Measurements from ENCODE around the gene MAP1LC3A.

The MAP1LC3A gene

DNA sequence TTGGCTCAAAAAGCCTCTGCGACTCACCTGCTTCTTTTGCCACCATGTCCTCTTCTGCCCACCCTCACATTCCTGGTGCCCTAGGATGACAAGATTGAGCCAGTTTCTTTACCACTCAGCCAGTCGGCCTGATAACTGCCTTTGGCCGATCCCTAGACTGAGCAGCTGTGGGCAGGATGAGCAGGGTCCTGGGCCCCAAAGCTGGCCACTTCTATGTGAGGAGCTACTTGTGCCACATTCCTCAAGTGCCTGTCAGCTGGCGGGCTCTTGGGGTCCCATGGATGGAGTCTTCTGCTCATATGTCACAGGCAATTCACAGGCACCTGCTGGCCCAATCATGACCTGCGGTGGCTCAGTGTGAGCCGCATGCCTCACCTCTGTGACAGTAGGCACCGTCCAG is 25.8 kb upstream of the MAP1LC3A start:
- no peaks in the 10 kb centered on the region for H3K27me3 ChIP-seq (ENCODE audit: insufficient read depth, low read depth, severe bottlenecking)
- TF ChIP-seq, protein P1, sequence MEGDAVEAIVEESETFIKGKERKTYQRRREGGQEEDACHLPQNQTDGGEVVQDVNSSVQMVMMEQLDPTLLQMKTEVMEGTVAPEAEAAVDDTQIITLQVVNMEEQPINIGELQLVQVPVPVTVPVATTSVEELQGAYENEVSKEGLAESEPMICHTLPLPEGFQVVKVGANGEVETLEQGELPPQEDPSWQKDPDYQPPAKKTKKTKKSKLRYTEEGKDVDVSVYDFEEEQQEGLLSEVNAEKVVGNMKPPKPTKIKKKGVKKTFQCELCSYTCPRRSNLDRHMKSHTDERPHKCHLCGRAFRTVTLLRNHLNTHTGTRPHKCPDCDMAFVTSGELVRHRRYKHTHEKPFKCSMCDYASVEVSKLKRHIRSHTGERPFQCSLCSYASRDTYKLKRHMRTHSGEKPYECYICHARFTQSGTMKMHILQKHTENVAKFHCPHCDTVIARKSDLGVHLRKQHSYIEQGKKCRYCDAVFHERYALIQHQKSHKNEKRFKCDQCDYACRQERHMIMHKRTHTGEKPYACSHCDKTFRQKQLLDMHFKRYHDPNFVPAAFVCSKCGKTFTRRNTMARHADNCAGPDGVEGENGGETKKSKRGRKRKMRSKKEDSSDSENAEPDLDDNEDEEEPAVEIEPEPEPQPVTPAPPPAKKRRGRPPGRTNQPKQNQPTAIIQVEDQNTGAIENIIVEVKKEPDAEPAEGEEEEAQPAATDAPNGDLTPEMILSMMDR (IDR thresholded peaks at IDR 0.05; ENCODE audit: low read depth, low read length), result no peak
- peaks cover 75% of the 10 kb centered on the region for H3K36me3 ChIP-seq
- no peak overlapping the region for H3K27ac ChIP-seq
- H3K9me3 ChIP-seq (ENCODE audit: severe bottlenecking), result no peaks in the 10 kb centered on the region
- no peak for DNase-seq
- no peak overlapping the region for H3K4me3 ChIP-seq (ENCODE audit: low read depth, low read length)

DNA sequence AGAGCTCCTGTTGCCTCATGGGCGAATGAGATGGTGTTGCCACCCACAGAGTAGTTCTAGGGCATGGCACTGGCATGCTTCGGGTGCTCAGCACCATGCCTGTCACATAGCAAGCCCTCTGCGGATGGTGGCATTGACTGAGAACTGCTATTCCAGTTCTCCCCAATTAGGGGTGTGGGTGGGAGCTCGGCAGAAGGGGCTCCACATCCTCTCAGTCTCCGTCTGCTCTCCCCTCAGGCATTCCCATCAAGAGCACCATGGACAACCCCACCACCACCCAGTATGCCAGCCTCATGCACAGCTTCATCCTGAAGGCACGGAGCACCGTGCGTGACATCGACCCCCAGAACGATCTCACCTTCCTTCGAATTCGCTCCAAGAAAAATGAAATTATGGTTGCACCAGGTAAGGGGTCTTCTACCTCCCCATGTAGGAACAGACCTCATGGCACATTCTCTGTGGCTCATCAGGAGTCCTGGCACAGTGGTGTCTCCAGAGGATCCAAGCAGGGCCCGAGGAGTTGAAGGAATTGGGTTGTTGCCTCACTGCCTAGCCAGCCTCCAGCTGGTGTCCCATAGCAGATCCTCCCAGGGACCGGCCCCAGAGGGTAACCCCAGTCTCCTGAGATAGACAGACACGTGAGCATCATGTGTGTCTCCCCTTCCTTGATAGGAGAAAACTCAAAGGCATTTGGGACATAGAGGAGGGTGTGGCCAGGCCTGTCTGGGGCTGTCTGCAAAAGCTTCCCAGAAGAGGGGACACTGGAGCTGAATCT is 23.9 kb upstream of the MAP1LC3A start:
- Histone ChIP-seq H3K27ac (no peak overlapping the region), H3K9me3 (ENCODE audit: severe bottlenecking) (no peaks in the 10 kb centered on the region), H3K36me3 (peaks cover 72% of the 10 kb centered on the region), H3K4me3 (ENCODE audit: low read depth, low read length) (no peak overlapping the region), H3K27me3 (ENCODE audit: insufficient read depth, low read depth, severe bottlenecking) (no peaks in the 10 kb centered on the region)
- TF ChIP-seq, protein P1 (IDR thresholded peaks at IDR 0.05; ENCODE audit: low read depth, low read length), result no peak
- no peak for DNase-seq

DNA sequence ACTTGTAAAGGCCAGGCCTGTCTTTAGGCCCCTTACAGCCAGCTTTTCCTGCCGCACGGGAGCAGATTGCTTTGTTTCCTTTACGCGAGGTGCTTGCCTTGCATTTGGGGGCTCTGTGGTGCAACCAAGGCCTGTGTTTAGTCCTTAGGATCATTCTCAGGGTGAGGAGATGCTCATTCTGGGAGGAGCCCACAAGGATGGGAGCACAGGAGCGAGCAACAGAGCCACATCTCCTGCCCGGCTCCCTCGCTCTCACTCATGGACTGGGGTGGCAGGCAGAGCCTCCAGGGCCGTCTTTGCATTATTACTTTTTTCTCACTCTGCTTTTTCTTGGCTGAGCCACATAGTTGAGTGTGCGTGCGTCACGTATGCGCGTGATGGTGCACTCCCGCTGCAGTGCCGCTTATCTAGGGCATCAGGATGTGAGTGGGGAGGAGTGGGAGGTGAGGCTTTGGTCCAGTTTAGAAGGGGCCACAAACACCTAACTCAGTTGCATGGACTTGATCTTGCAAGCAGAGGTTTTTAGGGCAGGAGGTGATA is 23.1 kb upstream of the MAP1LC3A start:
- TF ChIP-seq, protein P1 (IDR thresholded peaks at IDR 0.05; ENCODE audit: low read depth, low read length), result no peak
- no peaks in the 10 kb centered on the region for H3K9me3 ChIP-seq (ENCODE audit: severe bottlenecking)
- DNase-seq, result no peak
- H3K27ac ChIP-seq, result no peak overlapping the region
- H3K27me3 ChIP-seq (ENCODE audit: insufficient read depth, low read depth, severe bottlenecking), result no peaks in the 10 kb centered on the region
- H3K36me3 ChIP-seq, result peaks cover 72% of the 10 kb centered on the region
- H3K4me3 ChIP-seq (ENCODE audit: low read depth, low read length), result no peak overlapping the region

DNA sequence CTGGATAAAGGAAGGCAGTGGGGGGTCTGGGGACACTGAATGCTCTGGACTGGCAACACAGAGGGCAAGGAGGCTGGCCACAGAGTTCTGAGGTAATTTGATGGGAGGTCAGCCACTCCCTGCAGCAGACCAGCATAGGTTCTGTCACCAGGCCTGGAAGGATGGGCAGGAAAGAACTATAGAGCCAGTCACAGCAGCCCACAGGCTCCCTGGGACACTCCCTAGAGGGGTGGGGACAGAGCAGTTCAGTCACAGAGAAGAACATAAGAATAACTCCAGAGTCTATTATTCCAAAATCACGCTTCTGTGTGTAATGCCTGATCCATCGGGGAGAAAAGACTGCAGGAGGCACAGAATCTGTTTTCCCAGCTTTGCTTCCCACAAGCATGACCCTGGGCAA is 22.7 kb upstream of the MAP1LC3A start:
- H3K36me3 ChIP-seq, result peaks cover 73% of the 10 kb centered on the region

DNA sequence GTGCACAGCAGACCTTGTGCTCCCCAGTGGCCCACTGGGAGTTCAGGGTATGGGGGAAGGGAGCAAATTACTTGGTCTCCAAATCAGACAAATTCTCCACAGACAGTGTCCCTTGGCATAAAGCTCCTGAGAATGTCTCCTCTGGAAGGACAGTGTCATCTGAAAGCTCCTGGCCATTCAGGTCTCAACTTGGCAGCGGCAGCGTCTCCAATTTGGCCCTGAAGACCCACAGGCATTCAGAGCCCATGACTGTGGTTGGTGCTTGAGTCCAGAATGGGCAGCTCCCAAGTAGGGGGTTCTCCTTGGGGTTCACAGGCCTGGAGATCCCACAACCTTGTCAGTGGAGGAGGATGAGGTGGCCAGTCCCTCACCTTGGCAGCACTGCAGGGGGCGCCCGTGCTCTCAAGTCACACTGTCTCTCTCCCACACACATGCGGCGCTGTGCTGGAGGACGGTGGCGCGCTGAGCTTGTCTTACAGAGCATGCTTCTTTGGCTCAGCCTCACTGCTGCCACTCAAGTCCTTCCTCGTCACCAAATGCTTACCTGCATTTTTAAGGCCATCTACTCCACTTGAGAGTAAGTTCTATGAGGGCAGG is 21.6 kb upstream of the MAP1LC3A start:
- TF ChIP-seq, protein P1 (IDR thresholded peaks at IDR 0.05; ENCODE audit: low read depth, low read length), result peak; percentile 97
- no peak overlapping the region for H3K27ac ChIP-seq
- H3K36me3 ChIP-seq, result peaks cover 76% of the 10 kb centered on the region
- DNase-seq, result peak; percentile 90
- H3K9me3 ChIP-seq (ENCODE audit: severe bottlenecking), result no peaks in the 10 kb centered on the region
- no peaks in the 10 kb centered on the region for H3K27me3 ChIP-seq (ENCODE audit: insufficient read depth, low read depth, severe bottlenecking)
- H3K4me3 ChIP-seq (ENCODE audit: low read depth, low read length), result no peak overlapping the region

More for the DNA sequence above, 22.7 kb upstream of the MAP1LC3A start:
- TF ChIP-seq, protein P1 (IDR thresholded peaks at IDR 0.05; ENCODE audit: low read depth, low read length), result no peak
- Histone ChIP-seq H3K9me3 (ENCODE audit: severe bottlenecking) (no peaks in the 10 kb centered on the region), H3K4me3 (ENCODE audit: low read depth, low read length) (no peak overlapping the region), H3K27ac (no peak overlapping the region), H3K27me3 (ENCODE audit: insufficient read depth, low read depth, severe bottlenecking) (no peaks in the 10 kb centered on the region)
- no peak for DNase-seq

All from WERI-Rb-1 (cell line).